ENCODE measurements around the gene IGF2BP2.

IGF2BP2 gene

DNA sequence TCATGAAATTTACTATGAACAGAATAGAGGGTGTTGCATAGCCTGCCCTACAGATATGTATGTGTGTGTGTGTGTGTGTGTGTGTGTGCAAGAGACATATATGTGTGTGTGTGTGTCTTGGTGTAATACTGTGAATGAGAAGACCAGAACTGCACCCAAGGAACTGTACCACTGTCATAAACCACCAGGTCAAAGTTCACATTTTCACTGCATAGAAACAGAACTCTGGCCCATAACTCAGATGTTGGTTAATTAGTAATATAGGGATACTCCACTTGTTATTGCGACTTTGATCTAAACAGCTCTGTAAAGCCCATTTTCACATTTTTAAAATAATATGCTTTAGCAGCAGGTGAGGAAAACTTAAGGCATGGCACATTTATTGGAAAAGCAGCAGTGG is 111.8 kb downstream of the IGF2BP2 start:
- TF ChIP-seq, protein P1, sequence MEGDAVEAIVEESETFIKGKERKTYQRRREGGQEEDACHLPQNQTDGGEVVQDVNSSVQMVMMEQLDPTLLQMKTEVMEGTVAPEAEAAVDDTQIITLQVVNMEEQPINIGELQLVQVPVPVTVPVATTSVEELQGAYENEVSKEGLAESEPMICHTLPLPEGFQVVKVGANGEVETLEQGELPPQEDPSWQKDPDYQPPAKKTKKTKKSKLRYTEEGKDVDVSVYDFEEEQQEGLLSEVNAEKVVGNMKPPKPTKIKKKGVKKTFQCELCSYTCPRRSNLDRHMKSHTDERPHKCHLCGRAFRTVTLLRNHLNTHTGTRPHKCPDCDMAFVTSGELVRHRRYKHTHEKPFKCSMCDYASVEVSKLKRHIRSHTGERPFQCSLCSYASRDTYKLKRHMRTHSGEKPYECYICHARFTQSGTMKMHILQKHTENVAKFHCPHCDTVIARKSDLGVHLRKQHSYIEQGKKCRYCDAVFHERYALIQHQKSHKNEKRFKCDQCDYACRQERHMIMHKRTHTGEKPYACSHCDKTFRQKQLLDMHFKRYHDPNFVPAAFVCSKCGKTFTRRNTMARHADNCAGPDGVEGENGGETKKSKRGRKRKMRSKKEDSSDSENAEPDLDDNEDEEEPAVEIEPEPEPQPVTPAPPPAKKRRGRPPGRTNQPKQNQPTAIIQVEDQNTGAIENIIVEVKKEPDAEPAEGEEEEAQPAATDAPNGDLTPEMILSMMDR (IDR thresholded peaks at IDR 0.05) = no peak
- H3K4me3 ChIP-seq = no peak overlapping the region

DNA sequence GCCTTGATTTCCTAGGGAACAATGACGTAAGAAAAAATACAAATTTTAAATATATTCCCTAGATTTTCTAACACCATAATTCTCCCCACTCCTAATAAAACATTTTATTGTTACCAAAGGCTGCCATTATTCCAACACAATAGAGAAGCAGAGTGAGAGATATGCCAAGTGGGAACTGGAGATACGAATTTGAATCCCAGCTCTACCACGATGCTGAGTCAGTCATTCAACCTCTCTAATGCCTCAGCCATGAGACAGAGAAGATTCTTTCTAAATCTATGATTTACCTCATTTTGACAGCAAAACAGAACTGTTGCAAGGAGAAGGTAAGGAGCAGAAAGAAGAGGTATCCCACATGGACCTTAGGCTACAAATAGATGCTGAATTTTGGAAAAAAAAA is 112.5 kb downstream of the IGF2BP2 start:
- H3K4me3 ChIP-seq = no peak overlapping the region
- DNase-seq (ENCODE audit: low spot score) = no peak
- H3K27ac ChIP-seq = no peak overlapping the region
- TF ChIP-seq, protein P1 (IDR thresholded peaks at IDR 0.05) = no peak

More for the DNA sequence above, 111.8 kb downstream of the IGF2BP2 start:
- no peak overlapping the region for H3K27ac ChIP-seq
- DNase-seq (ENCODE audit: low spot score) = no peak

DNA sequence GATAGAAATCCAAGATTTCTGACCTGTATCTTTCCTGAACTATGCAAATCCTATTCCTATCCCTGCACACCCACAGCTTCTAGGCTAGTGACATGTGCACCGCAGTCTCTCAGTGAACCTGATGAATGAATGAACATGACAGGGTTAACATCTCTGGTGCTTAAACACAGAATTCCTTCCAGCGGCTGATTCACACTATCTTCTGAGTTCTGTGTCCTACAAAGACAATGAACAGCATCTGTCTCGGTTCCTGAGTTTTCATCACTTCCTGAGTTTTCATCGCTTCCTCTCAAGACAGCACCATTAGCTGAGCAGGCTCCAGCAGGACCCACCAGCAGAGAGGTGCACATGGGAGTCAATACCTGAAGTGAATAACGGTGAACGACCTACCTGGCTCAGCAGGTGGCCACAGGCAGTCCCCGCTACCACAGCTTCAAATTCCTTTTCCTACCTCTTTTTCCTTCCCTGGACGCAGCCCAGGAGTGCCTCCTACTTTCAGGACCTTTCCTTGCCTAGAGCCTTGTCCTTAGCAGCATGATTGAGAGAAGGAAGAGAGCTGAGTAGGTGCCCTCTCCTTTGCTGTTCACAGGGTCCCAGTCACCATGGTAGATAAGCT is 113.5 kb downstream of the IGF2BP2 start:
- Histone ChIP-seq H3K4me3 (no peak overlapping the region), H3K27ac (no peak overlapping the region)
- TF ChIP-seq, protein P1 (IDR thresholded peaks at IDR 0.05) = no peak
- no peak for DNase-seq (ENCODE audit: low spot score)

DNA sequence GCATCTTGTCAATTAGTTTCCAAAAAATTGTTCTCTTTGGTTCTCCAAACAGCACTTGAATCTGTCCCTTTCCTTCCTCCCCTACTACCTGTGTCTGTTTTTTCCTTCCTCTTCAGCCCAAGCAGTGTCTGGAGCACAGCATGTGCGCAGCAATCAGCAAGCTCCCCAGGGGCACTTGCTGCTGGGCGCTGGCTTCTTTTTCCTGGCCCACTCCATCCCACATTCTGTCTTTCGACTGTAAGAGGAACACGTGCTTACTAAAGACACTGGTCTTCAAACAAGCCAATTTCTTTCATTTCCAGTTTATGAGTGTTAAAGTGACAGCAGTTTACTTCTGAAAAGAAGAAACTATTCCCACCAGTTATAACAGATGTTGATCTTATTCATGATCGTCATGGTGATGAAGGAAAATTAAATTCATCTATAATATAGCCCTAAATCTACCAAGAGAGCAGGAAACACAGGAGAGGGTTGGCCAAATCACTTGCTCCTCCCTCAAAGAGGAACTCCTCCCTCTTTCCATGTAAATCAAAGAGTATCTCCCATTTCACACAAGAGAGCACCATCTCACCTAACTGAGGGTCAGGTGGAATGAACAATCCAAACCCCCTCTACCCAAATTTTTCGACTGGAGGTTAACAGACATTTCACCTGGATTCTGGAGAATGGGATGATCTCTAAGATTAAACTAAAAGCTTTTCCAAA is 115.4 kb downstream of the IGF2BP2 start:
- TF ChIP-seq, protein P1 (IDR thresholded peaks at IDR 0.05) = no peak

DNA sequence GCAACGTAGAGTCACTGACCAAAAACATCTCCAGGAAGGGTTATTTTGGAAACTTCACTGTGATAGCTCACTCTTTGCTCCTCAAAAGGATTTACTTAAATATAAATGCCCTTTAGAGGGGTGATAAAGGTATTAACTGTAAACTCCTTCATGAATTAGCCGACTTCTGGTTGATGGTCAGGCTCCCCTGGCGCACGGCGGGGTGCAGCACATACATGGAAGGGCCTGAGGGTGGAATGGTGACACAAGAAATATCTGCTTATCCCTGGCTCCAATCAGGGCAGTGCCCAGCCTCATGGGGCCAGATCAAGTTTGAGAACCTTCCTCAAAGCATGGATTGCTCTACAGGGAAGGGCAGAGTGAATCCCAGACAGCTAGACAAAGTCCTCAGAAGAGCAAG is 116.5 kb downstream of the IGF2BP2 start:
- DNase-seq (ENCODE audit: low spot score) = no peak
- TF ChIP-seq, protein P1 (IDR thresholded peaks at IDR 0.05) = no peak
- Histone ChIP-seq H3K27ac (no peak overlapping the region), H3K4me3 (no peak overlapping the region)

More for the DNA sequence above, 115.4 kb downstream of the IGF2BP2 start:
- Histone ChIP-seq H3K27ac (no peak overlapping the region), H3K4me3 (no peak overlapping the region)
- DNase-seq (ENCODE audit: low spot score) = no peak

DNA sequence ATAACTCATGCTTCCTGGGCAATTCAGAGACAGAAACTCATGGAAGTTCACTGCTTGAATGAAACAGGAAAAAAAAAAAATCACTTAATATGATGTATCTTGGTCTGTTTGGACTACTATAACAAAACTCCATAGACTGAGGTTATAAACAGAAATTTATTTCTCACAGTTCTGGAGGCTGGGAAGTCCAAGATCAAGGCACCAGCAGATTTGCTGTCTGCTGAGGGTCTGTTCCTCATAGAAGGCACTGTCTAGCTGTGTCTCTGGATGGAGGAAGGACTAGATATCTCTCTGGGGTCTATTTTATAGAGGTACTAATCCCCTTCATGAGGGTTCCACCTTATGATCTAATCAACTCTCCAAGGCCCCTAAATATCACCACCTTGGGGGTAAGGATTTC is 119.3 kb downstream of the IGF2BP2 start:
- DNase-seq (ENCODE audit: low spot score) = no peak
- no peak overlapping the region for H3K27ac ChIP-seq
- TF ChIP-seq, protein P1 (IDR thresholded peaks at IDR 0.05) = no peak
- no peak overlapping the region for H3K4me3 ChIP-seq

All from coronary artery (tissue), 2 donors.